ENCODE results near the gene PIK3R6. TPM values are rescaled to one million over a fixed set of nuclear protein-coding genes. Genes with fewer than 3 reads are reported as not detected.

Gene PIK3R6
- total RNA-seq, 1 donor from 2014 or later: 1.6 TPM

GRCh38 chr17:8798846-8799569 is 68.5 kb downstream of the PIK3R6 start, which contains the start of gene MFSD6L:
MFSD6L (minus strand) TSS chr17:8799365; CDS start chr17:8799120, 245 bp downstream.
- no peak for DNase-seq (ENCODE audit: low spot score)

GRCh38 chr17:8798176-8798845 is 69.2 kb downstream of the PIK3R6 start:
- DNase-seq (ENCODE audit: low spot score): no peak

- DNase-seq (ENCODE audit: low spot score): no peak
Measured at GRCh38 chr17:8797621-8798175, 69.8 kb downstream of the PIK3R6 start.

GRCh38 chr17:8794636-8795035 is 72.8 kb downstream of the PIK3R6 start:
- DNase-seq (ENCODE audit: low spot score): no peak

GRCh38 chr17:8793649-8794048 is 73.8 kb downstream of the PIK3R6 start:
- no peak for DNase-seq (ENCODE audit: low spot score)

- DNase-seq (ENCODE audit: low spot score): no peak
Measured at GRCh38 chr17:8792646-8793045, 74.8 kb downstream of the PIK3R6 start.

- no peak for DNase-seq (ENCODE audit: low spot score)
Measured at GRCh38 chr17:8791910-8792270, 75.6 kb downstream of the PIK3R6 start.

GRCh38 chr17:8791248-8791909 is 76.1 kb downstream of the PIK3R6 start:
- no peak for DNase-seq (ENCODE audit: low spot score)

- DNase-seq (ENCODE audit: low spot score): no peak
Measured at GRCh38 chr17:8789743-8790142, 77.7 kb downstream of the PIK3R6 start.

- no peak for DNase-seq (ENCODE audit: low spot score)
Measured at GRCh38 chr17:8788998-8789397, 78.5 kb downstream of the PIK3R6 start.

GRCh38 chr17:8785547-8786413 is 81.7 kb downstream of the PIK3R6 start:
- no peak for DNase-seq (ENCODE audit: low spot score)

- DNase-seq (ENCODE audit: low spot score): no peak
Measured at GRCh38 chr17:8782176-8782575, 85.3 kb downstream of the PIK3R6 start.

- DNase-seq (ENCODE audit: low spot score): no peak
Measured at GRCh38 chr17:8781776-8782175, 85.7 kb downstream of the PIK3R6 start.

GRCh38 chr17:8776881-8777280 is 90.6 kb downstream of the PIK3R6 start:
- no peak for DNase-seq (ENCODE audit: low spot score)

GRCh38 chr17:8776248-8776647 is 91.2 kb downstream of the PIK3R6 start:
- DNase-seq (ENCODE audit: low spot score): no peak

- DNase-seq (ENCODE audit: low spot score): no peak
Measured at GRCh38 chr17:8766731-8767130, 100.7 kb downstream of the PIK3R6 start.

GRCh38 chr17:8762012-8762411 is 105.5 kb downstream of the PIK3R6 start:
- DNase-seq (ENCODE audit: low spot score): no peak

GRCh38 chr17:8758137-8758596 is 109.3 kb downstream of the PIK3R6 start, which contains the start of gene SPDYE4:
SPDYE4 (minus strand) TSS chr17:8758546; CDS start chr17:8758382, 164 bp downstream.
- no peak for DNase-seq (ENCODE audit: low spot score)

GRCh38 chr17:8757189-8757588 is 110.3 kb downstream of the PIK3R6 start:
- no peak for DNase-seq (ENCODE audit: low spot score)

- DNase-seq (ENCODE audit: low spot score): no peak
Measured at GRCh38 chr17:8755590-8756255, 111.8 kb downstream of the PIK3R6 start.
